HUES6 (cell line): ENCODE measurements around the gene PCYOX1L.
A peak's percentile ranks its signal among the peaks of the same experiment; 100 is the strongest.

Experiments used
- H3K27ac ChIP-seq: 2 replicates; pipeline ENCODE4 v1.7.0; 2013; ENCODE audit warnings: low read depth, mild to moderate bottlenecking, low read length, inconsistent platforms
- H3K27me3 ChIP-seq: 2 replicates; pipeline ENCODE4 v1.6.1; 2013; ENCODE audit warnings: low read length; ENCODE audit not compliant: control insufficient read depth, insufficient read depth
- H3K36me3 ChIP-seq: 2 replicates; pipeline ENCODE4 v1.6.1; 2013; ENCODE audit warnings: low read length; ENCODE audit not compliant: control insufficient read depth, insufficient read depth
- H3K4me1 ChIP-seq: 2 replicates; pipeline ENCODE4 v1.6.1; 2013; ENCODE audit warnings: low read length; ENCODE audit not compliant: control insufficient read depth, insufficient read depth
- H3K4me3 ChIP-seq: 2 replicates; pipeline ENCODE4 v1.5.1; 2013; ENCODE audit warnings: low read depth, low read length
- H3K9ac ChIP-seq: one replicate; pipeline ENCODE4 v1.6.1; 2013; ENCODE audit warnings: mild to moderate bottlenecking, low read length
- H3K9me3 ChIP-seq: 2 replicates; pipeline ENCODE4 v1.6.1; 2013; ENCODE audit warnings: low read depth, low read length; ENCODE audit not compliant: control insufficient read depth, insufficient read depth

The PCYOX1L gene

DNA sequence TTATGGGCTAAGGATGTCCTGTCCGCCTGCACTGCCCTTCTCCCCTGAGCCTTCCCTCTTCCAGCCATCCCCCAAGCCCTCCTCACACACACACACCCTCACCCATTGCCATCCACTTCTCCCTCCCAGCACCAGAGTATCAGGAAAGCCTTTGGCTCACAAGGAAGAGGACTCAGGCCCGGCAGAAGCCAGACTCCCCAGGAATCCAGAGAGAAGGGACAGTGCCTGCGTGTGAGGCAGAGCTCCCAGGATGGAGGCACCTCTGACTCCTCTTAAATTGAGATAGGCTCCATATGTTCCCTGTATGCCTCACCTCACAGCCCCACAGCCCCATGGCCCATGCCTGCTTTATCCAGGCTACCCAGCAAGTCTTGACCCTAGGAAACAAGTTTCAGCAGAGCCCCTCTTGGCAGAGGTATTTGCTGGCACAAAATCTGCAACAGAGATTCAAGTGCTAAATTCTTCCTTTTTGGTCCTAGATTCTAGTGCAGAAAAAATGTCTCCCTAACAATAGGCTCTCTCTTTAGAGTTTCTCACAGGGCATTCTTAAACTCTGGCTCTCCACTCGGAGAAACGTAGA lies 20.5 kb downstream of the PCYOX1L start:
- Histone ChIP-seq H3K27me3 (no peaks in the 10 kb centered on the region), H3K9ac (no peak overlapping the region), H3K4me3 (no peak overlapping the region), H3K4me1 (peaks cover 8% of the 10 kb centered on the region; the same call in 1 of the 2 replicates), H3K9me3 (no peaks in the 10 kb centered on the region), H3K27ac (no peak overlapping the region), H3K36me3 (no peaks in the 10 kb centered on the region)

DNA sequence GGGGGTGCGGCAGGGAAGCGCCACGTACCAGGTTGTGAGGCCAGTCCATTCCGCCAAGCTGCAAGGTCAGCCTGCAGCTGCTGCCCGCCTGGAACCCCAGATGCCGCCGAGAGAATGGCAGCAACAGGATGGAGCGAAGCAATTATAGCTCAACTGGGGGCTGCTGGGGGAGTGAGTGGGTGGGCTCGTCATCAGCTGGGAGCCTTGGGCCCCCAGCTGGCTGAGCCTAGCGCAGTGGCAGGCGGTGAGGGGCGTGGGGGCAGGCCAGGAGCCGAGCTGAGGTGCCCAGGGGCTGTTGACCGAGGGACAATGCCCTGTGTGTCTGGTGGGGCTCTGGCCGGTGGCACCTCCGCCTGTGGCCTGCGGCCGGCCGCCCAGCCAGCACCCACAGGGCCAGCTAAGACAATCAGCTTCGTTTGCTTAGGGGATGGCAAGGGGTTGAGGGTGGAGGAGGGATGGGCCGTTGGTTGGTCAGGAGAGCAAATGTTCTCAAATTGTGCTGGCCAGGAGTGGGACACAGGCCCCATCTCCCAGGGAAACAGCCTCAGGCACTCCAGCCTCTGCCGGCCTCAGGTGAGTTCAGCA lies 21.4 kb downstream of the PCYOX1L start, which contains the start of gene IL17B:
Gene IL17B, minus strand, starts transcription at position 116 of the 585 bp plus-strand sequence. Its CDS starts 67 bp downstream, at position 49.
- H3K4me1 ChIP-seq, result peaks cover 8% of the 10 kb centered on the region; the same call in 1 of the 2 replicates
- H3K27ac ChIP-seq, result no peak within 1 kb of the TSS
- no peaks in the 10 kb centered on the region for H3K27me3 ChIP-seq
- H3K36me3 ChIP-seq, result no peaks in the 10 kb centered on the region
- no peak within 1 kb of the TSS for H3K4me3 ChIP-seq
- H3K9me3 ChIP-seq, result no peaks in the 10 kb centered on the region
- no peak within 1 kb of the TSS for H3K9ac ChIP-seq

GRCh38 chr5:149379818-149380374 lies 22.1 kb downstream of the PCYOX1L start:
- Histone ChIP-seq H3K36me3 (no peaks in the 10 kb centered on the region), H3K27me3 (no peaks in the 10 kb centered on the region), H3K4me1 (peaks cover 8% of the 10 kb centered on the region; the same call in 1 of the 2 replicates), H3K4me3 (no peak overlapping the region), H3K9me3 (no peaks in the 10 kb centered on the region), H3K27ac (no peak overlapping the region), H3K9ac (no peak overlapping the region)

DNA sequence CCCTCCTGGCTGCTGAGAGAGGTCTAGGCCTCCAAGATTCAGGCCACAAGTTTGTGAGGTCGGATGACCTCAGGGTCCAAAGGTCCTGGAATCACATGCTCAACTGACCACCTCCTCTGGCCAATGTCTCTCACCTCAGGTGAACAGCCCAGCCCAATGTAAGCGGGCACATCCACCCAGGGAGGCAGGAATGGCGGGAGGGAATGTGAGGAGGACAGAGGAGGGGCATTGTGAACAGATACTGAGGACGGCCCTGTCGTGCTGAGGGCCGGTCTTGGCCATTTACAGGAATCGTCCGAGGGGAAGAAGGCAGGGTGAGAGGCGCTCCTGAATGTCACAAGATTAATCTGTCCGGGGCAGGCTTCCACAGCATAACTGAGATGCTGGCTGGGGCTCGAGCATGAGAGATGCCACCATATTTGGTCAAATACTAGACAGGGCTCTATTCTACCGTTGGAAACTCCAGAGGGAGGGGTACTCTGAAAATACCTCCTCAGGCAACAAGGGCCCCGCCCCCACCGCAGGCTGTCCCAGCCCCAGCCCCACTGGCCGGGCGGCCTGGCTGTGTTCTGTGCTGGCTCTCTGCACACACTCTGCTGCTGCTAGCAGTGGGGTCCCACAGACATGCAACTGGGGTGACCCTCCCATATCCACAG lies 22.7 kb downstream of the PCYOX1L start:
- Histone ChIP-seq H3K36me3 (no peaks in the 10 kb centered on the region), H3K9me3 (no peaks in the 10 kb centered on the region), H3K27me3 (no peaks in the 10 kb centered on the region), H3K9ac (peak overlapping the region; percentile 64), H3K4me3 (no peak overlapping the region), H3K4me1 (peaks cover 10% of the 10 kb centered on the region; the same call in 1 of the 2 replicates), H3K27ac (no peak overlapping the region)

DNA sequence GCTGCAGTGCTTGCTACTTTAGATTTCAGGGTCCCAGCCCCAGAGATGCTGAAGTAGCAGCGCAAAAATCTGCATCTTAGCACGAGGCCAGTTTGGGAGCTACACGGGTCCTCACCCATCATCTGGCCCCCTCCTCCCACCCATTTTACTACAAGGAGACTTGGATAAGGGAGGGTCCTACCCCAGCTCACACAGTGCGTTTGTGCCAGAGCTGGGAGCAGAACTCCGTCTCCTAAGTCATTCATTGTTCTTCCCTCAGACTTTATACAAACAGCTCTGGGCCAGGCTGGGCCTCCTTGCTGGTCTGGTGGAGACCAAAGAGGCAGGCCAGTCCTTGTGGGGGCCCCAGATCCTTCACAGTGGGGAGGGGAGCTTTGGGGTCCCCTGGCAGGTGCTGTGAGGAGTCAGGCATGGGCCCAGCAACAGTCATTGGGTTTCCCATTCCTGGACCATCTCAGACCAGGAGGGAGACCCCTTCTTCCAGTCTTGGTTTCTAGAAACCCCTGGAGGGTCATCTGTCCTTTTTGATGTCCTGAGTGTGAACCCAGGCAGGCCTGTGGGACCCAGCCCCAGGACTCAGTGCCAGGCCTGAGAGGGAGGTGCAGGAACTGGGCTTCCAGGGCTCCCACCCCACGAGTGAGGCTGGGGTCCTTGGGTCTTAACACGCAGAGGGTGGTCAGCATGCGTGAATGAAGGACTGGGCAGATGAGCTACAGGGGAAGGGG lies 23.6 kb downstream of the PCYOX1L start:
- Histone ChIP-seq H3K9ac (no peak overlapping the region), H3K9me3 (no peaks in the 10 kb centered on the region), H3K4me3 (no peak overlapping the region), H3K27ac (no peak overlapping the region), H3K4me1 (peaks cover 17% of the 10 kb centered on the region; the same call in 1 of the 2 replicates), H3K36me3 (no peaks in the 10 kb centered on the region), H3K27me3 (no peaks in the 10 kb centered on the region)

- H3K36me3 ChIP-seq, result no peaks in the 10 kb centered on the region
- no peak overlapping the region for H3K4me3 ChIP-seq
- H3K4me1 ChIP-seq, result peaks cover 17% of the 10 kb centered on the region; the same call in 1 of the 2 replicates
- no peak overlapping the region for H3K9ac ChIP-seq
- H3K27me3 ChIP-seq, result no peaks in the 10 kb centered on the region
- no peak overlapping the region for H3K27ac ChIP-seq
- H3K9me3 ChIP-seq, result no peaks in the 10 kb centered on the region
Observed at GRCh38 chr5:149381986-149382338, 24.1 kb downstream of the PCYOX1L start.

- H3K4me1 ChIP-seq, result peaks cover 17% of the 10 kb centered on the region; the same call in 1 of the 2 replicates
- no peaks in the 10 kb centered on the region for H3K27me3 ChIP-seq
- no peak overlapping the region for H3K27ac ChIP-seq
- H3K4me3 ChIP-seq, result no peak overlapping the region
- no peaks in the 10 kb centered on the region for H3K36me3 ChIP-seq
- H3K9ac ChIP-seq, result no peak overlapping the region
- no peaks in the 10 kb centered on the region for H3K9me3 ChIP-seq
Observed at GRCh38 chr5:149382517-149383220, 24.8 kb downstream of the PCYOX1L start.

DNA sequence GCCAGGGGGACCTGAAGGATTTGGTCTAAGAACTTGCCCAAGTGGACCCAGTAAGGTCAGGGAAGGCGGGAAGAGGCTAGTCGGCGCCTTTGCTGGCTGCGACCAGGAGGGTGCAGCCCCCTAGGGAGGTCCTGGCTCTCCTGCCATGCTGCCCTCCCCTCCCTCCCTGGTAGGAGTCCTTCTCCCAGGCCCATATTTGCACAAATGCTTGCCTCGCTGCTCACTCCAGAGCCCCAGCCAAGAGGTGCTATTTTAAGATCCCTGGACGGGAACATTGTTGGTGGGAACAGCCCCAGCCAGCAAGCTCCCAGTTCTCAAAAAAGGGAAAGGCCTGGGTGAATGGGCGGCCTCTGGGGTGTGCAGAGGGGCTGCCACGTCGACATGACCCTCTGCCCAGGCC lies 25.6 kb downstream of the PCYOX1L start:
- H3K27ac ChIP-seq, result no peak overlapping the region

DNA sequence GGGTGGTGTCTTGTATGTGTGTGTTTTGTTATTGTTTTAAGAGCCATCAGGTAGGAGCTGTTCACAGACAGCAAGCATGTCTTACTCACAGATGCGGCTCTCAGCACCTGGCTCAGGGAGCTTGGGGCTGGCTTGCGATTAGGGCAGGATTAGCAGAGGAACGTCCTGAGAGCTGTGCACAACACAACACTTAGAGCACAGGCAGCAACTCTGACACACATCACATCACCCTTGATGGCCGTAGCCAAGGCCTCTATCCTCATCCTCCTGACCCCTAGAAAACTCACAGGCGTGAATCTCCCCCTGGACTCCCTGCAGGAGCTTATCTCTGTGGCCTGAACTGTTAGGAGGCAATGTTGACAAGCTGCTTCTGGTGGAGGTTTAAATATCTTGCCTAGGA lies 28.3 kb downstream of the PCYOX1L start:
- H3K4me3 ChIP-seq, result no peak overlapping the region
- H3K27me3 ChIP-seq, result no peaks in the 10 kb centered on the region
- no peaks in the 10 kb centered on the region for H3K36me3 ChIP-seq
- H3K4me1 ChIP-seq, result peaks cover 10% of the 10 kb centered on the region; the same call in 1 of the 2 replicates
- peaks cover 11% of the 10 kb centered on the region; the same call in 1 of the 2 replicates for H3K9me3 ChIP-seq
- H3K27ac ChIP-seq, result peak overlapping the region; percentile 12; the same call in 1 of the 2 replicates
- no peak overlapping the region for H3K9ac ChIP-seq

More for the DNA sequence above, 25.6 kb downstream of the PCYOX1L start:
- H3K4me3 ChIP-seq, result no peak overlapping the region
- H3K4me1 ChIP-seq, result peaks cover 17% of the 10 kb centered on the region; the same call in 1 of the 2 replicates
- H3K9me3 ChIP-seq, result peaks cover 7% of the 10 kb centered on the region; the same call in 1 of the 2 replicates
- H3K9ac ChIP-seq, result no peak overlapping the region
- H3K36me3 ChIP-seq, result no peaks in the 10 kb centered on the region
- no peaks in the 10 kb centered on the region for H3K27me3 ChIP-seq

DNA sequence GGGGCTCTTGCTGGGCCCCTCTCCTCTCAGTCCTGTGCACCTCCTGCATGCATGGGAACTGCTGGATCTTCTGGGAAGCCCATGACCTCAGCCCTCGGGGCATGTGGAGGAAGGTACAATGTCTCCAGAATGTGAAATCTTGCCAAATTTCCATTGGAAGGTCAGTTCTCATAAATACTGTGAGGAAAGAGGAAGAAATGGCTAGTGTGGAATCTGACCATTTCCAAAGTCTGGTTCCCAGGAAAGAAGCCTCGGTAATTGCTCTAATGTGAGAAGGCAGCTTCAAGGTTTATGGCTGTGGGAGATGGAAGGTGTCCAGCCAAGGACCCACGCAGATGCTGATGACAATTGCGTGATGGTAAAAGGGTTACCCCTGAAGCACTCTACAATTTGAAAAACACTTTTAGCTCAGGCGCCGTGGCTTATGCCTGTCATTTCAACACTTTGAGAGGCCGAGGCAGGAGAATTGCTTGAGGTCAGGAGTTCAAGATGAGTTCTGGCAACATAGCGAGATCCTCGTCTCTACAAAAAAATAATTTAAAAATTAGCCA lies 29.3 kb downstream of the PCYOX1L start:
- Histone ChIP-seq H3K27me3 (no peaks in the 10 kb centered on the region), H3K9ac (no peak overlapping the region), H3K4me1 (peaks cover 9% of the 10 kb centered on the region; the same call in 1 of the 2 replicates), H3K27ac (no peak overlapping the region), H3K4me3 (no peak overlapping the region), H3K9me3 (peaks cover 11% of the 10 kb centered on the region; the same call in 1 of the 2 replicates), H3K36me3 (no peaks in the 10 kb centered on the region)
